SU-DHL-6 (cell line): Measurements from ENCODE around the gene SCYGR4.

Experiments
- H2AFZ ChIP-seq: fragments of 200-600 bp; sonication (generic); 2 replicates; pipeline ENCODE4 v1.6.1; 2014; ENCODE audit warnings: low read depth, mild to moderate bottlenecking, moderate library complexity, mixed read lengths, antibody characterized with exemption, low read length; ENCODE audit not compliant: severe bottlenecking
- H3F3A ChIP-seq: fragments of 200-600 bp; shearing (Covaris generic); 2 replicates; pipeline ENCODE4 v1.6.0; 2016; ENCODE audit warnings: antibody characterized with exemption, mild to moderate bottlenecking; ENCODE audit not compliant: insufficient read depth
- H3K27ac ChIP-seq: fragments of 200-600 bp; sonication (generic); 2 replicates; pipeline ENCODE4 v1.5.1; 2016; ENCODE audit warnings: low read depth, mild to moderate bottlenecking, low read length, moderate library complexity, mixed read lengths
- H3K27me3 ChIP-seq: fragments of 200-600 bp; sonication (generic), shearing (Covaris generic); 2 replicates; pipeline ENCODE4 v1.6.0; 2014; ENCODE audit warnings: mild to moderate bottlenecking, low read length
- H3K36me3 ChIP-seq: fragments of 200-600 bp; sonication (generic); 2 replicates; pipeline ENCODE4 v1.6.1; 2014; ENCODE audit warnings: mild to moderate bottlenecking, low read length, mixed read lengths
- H3K4me2 ChIP-seq: fragments of 300-600, 200-600 bp; shearing (Covaris generic), sonication (generic); 2 replicates; pipeline ENCODE4 v1.6.0; 2014; ENCODE audit warnings: low read length, low read depth, mild to moderate bottlenecking; ENCODE audit not compliant: poor library complexity, severe bottlenecking
- H3K4me3 ChIP-seq: fragments of 200-600 bp; sonication (generic); 2 replicates; pipeline ENCODE4 v1.5.1; 2014; ENCODE audit warnings: antibody characterized with exemption, low read length, mild to moderate bottlenecking, mixed read lengths; ENCODE audit not compliant: insufficient read depth, poor library complexity, severe bottlenecking
- H3K79me2 ChIP-seq: fragments of 200-600 bp; sonication (generic); 2 replicates; pipeline ENCODE4 v1.6.1; 2014; ENCODE audit warnings: mild to moderate bottlenecking, low read length, moderate library complexity; ENCODE audit not compliant: insufficient read depth
- H3K9ac ChIP-seq: fragments of 200-600 bp; sonication (generic); 2 replicates; pipeline ENCODE4 v1.7.0; 2014; ENCODE audit warnings: mild to moderate bottlenecking, low read length
- H3K9me2 ChIP-seq: fragments of 200-600 bp; sonication (generic); replicated peaks from 2 replicates; pipeline ENCODE4 v1.6.1; 2014; ENCODE audit warnings: low read length; ENCODE audit not compliant: insufficient read depth
- H3K9me3 ChIP-seq: fragments of 200-600 bp; sonication (generic); 2 replicates; pipeline ENCODE4 v1.6.1; 2014; ENCODE audit warnings: low read length, mixed read lengths; ENCODE audit not compliant: insufficient read depth
- H4K20me1 ChIP-seq: fragments of 200-600 bp; sonication (generic); 2 replicates; pipeline ENCODE4 v1.6.1; 2014; ENCODE audit warnings: low read depth, mild to moderate bottlenecking, antibody characterized with exemption, low read length, moderate library complexity, mixed read lengths
- EZH2phosphoT487 ChIP-seq: fragments of 200-600 bp; sonication (generic), shearing (Covaris generic); conservative IDR thresholded peaks from 2 replicates; pipeline ENCODE4 v1.6.1; 2018; ENCODE audit warnings: mild to moderate bottlenecking, antibody characterized with exemption, low read length, moderate library complexity, mixed read lengths
- TF ChIP-seq, protein P1 (sequence below): fragments of 200-600 bp; sonication (generic); IDR thresholded peaks from one replicate; pipeline ENCODE4 v1.5.1; 2017; ENCODE audit warnings: antibody characterized with exemption, mild to moderate bottlenecking, low read length, moderate library complexity; ENCODE audit not compliant: insufficient read depth, poor library complexity, severe bottlenecking

SCYGR4 gene

DNA sequence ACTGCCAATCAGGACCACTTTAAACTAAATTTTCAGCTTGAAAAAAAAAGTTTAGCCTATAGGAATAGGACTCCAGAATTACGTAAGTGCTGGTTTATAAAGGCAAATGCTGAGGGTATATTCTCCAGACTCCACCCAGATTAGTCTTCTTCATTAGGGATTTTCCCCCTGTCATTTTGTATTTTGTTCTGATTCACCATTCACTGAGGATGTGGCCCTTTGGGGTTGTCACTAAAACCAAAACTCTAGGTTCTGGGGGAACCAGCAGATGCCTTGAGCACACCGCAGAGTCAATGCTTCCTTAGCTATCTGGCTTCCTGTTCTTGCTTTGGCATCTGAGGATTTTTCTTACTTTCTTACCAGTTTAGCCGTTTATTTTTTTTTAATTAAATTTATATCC lies 10.5 kb downstream of the SCYGR4 start:
- Histone ChIP-seq H3K27me3 (no peaks in the 10 kb centered on the region), H3K9ac (no peak overlapping the region), H3K27ac (no peak overlapping the region), H2AFZ (no peak overlapping the region), H3K36me3 (no peaks in the 10 kb centered on the region), H3K79me2 (no peaks in the 10 kb centered on the region), H4K20me1 (no peaks in the 10 kb centered on the region), H3K9me3 (no peaks in the 10 kb centered on the region), H3F3A (no peaks in the 10 kb centered on the region), H3K9me2 (no peaks in the 10 kb centered on the region), H3K4me2 (no peak overlapping the region), H3K4me3 (no peak overlapping the region)
- TF ChIP-seq, protein P1, sequence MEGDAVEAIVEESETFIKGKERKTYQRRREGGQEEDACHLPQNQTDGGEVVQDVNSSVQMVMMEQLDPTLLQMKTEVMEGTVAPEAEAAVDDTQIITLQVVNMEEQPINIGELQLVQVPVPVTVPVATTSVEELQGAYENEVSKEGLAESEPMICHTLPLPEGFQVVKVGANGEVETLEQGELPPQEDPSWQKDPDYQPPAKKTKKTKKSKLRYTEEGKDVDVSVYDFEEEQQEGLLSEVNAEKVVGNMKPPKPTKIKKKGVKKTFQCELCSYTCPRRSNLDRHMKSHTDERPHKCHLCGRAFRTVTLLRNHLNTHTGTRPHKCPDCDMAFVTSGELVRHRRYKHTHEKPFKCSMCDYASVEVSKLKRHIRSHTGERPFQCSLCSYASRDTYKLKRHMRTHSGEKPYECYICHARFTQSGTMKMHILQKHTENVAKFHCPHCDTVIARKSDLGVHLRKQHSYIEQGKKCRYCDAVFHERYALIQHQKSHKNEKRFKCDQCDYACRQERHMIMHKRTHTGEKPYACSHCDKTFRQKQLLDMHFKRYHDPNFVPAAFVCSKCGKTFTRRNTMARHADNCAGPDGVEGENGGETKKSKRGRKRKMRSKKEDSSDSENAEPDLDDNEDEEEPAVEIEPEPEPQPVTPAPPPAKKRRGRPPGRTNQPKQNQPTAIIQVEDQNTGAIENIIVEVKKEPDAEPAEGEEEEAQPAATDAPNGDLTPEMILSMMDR, result no peak
- TF ChIP-seq EZH2phosphoT487, result no peak

DNA sequence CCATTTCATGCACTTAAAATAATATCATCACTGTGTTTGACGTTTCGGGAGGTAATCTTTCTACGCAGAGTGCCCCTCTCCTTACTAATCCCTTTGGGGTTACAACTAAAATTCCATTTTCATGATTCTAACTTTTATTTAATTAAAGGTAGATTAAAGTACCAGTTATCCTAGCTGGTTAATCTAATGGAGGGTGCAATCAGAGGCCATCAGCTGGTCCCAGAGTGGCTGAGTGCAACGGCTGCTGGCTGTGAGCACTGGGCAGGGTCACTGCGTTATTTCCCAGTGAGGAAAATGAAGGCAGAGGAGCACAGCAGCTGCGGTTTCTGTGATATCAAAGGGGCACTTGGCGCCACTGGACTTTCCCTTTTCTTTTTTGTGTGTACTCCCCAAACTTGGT lies 12.1 kb downstream of the SCYGR4 start:
- Histone ChIP-seq H3K27me3 (no peaks in the 10 kb centered on the region), H3K79me2 (no peaks in the 10 kb centered on the region), H3K36me3 (no peaks in the 10 kb centered on the region), H3K4me2 (no peak overlapping the region), H3K27ac (no peak overlapping the region), H2AFZ (no peak overlapping the region), H3K9me2 (no peaks in the 10 kb centered on the region), H3K9ac (no peak overlapping the region), H4K20me1 (no peaks in the 10 kb centered on the region), H3K9me3 (no peaks in the 10 kb centered on the region), H3K4me3 (no peak overlapping the region), H3F3A (no peaks in the 10 kb centered on the region)
- no peak for TF ChIP-seq EZH2phosphoT487

DNA sequence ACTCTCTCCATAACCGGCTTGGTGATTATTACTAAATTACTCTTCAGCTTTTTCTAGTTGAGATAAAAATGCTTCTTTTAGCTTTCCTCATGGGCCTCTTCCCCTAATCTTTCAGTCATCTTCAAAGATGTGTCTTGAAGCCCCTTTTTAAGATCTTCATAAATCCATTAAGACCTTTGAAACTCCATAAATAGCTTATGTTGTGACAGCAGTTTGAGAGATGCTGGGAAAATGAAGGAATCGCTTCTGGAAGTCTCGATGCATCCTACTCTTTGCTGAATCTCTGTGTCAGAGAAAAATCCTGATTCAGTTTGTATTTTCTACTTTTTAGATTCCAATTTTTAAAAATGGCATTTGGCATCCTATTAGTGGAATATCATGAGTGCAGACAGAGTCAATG lies 13.0 kb downstream of the SCYGR4 start:
- Histone ChIP-seq H3K9me2 (no peaks in the 10 kb centered on the region), H3K4me3 (no peak overlapping the region), H3F3A (no peaks in the 10 kb centered on the region), H3K9me3 (no peaks in the 10 kb centered on the region), H3K27ac (no peak overlapping the region), H2AFZ (no peak overlapping the region), H3K36me3 (no peaks in the 10 kb centered on the region), H3K9ac (no peak overlapping the region), H3K27me3 (no peaks in the 10 kb centered on the region), H3K79me2 (no peaks in the 10 kb centered on the region), H4K20me1 (no peaks in the 10 kb centered on the region), H3K4me2 (no peak overlapping the region)
- TF ChIP-seq EZH2phosphoT487, result no peak
- TF ChIP-seq, protein P1, result no peak

DNA sequence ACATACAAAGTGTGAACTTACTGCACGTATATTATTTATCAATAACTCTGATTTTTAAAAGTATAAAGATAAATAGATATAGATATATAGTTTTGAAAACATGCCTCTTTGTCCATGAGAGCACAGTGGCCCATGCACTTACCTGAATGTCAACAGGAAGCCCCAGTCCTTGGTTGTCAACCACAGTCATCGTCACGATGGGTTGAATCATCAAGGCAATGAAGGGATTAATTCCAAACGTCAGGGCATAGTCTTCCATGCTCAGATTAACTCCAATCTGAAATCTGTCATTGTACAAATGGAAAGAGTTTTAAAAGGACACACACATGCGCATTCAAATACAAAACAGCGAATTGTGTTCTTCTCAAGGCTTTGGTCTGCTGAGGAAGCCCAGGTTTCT lies 15.5 kb downstream of the SCYGR4 start:
- H3K36me3 ChIP-seq, result no peaks in the 10 kb centered on the region
- H3F3A ChIP-seq, result no peaks in the 10 kb centered on the region
- no peaks in the 10 kb centered on the region for H3K9me2 ChIP-seq
- H3K27me3 ChIP-seq, result no peaks in the 10 kb centered on the region
- H3K4me3 ChIP-seq, result no peak overlapping the region
- H3K9ac ChIP-seq, result no peak overlapping the region
- no peaks in the 10 kb centered on the region for H3K79me2 ChIP-seq
- no peaks in the 10 kb centered on the region for H4K20me1 ChIP-seq
- H3K27ac ChIP-seq, result no peak overlapping the region
- H3K9me3 ChIP-seq, result no peaks in the 10 kb centered on the region
- no peak for TF ChIP-seq EZH2phosphoT487
- TF ChIP-seq, protein P1, result no peak
- H3K4me2 ChIP-seq, result no peak overlapping the region
- no peak overlapping the region for H2AFZ ChIP-seq
